Measurements from ENCODE around the gene GFOD1. TPM values are rescaled to one million over a fixed set of nuclear protein-coding genes. Genes with fewer than 3 reads are reported as not detected.

The GFOD1 gene
- total RNA-seq: 10 to 100 TPM; 18.3 to 49.1 (median 29.0) TPM

GRCh38 chr6:13487122-13488014, at the start of gene GFOD1:
TSS of gene GFOD1 (minus strand) at chr6:13487600. CDS start at chr6:13486890, 710 bp downstream.
- peaks cover 0 to 3% of the 10 kb centered on the region in 2 donors for H3K36me3 ChIP-seq
- no peaks in the 10 kb centered on the region for H3K9me3 ChIP-seq
- WGBS, 2 donors (ENCODE audit: low coverage in 1 of 2): no CpG with 5 or more reads among the region's 109 CpGs
- H3K27me3 ChIP-seq: no peaks in the 10 kb centered on the region
- TF ChIP-seq EP300 (IDR thresholded peaks at IDR 0.05) (no peak), POLR2A (IDR thresholded peaks at IDR 0.05) (peak; percentile 74 to 78), POLR2AphosphoS5 (IDR thresholded peaks at IDR 0.05) (peak; percentile 75), CTCF (IDR thresholded peaks at IDR 0.05) (peak in 2 of 4 experiments; percentile 34 to 61)
- H3K27ac ChIP-seq: peak within 1 kb of the TSS; percentile 60 to 94 (median 93)
- H3K4me3 ChIP-seq: peak within 1 kb of the TSS; percentile 66 to 94
- peaks cover 0 to 50% (median 0%) of the 10 kb centered on the region in 3 donors for H3K4me1 ChIP-seq
- ATAC-seq: peak; percentile 94

- no peak overlapping the region for H3K27ac ChIP-seq
- ATAC-seq: no peak
- no peaks in the 10 kb centered on the region for H3K36me3 ChIP-seq
- no peaks in the 10 kb centered on the region for H3K4me1 ChIP-seq
- no peak for TF ChIP-seq EP300 (IDR thresholded peaks at IDR 0.05)
- H3K4me3 ChIP-seq: no peak overlapping the region
- no peaks in the 10 kb centered on the region for H3K9me3 ChIP-seq
- H3K27me3 ChIP-seq: no peaks in the 10 kb centered on the region
- 68 to 92% methylated on average over 3 to 4 of the region's 4 CpGs for WGBS, 2 donors (ENCODE audit: low coverage in 1 of 2)
These were observed 49.6 kb upstream of the GFOD1 start for GRCh38 chr6:13536796-13537526.

- Histone ChIP-seq H3K27me3 (no peaks in the 10 kb centered on the region), H3K27ac (no peak overlapping the region), H3K4me1 (no peaks in the 10 kb centered on the region), H3K4me3 (no peak overlapping the region), H3K36me3 (no peaks in the 10 kb centered on the region), H3K9me3 (no peaks in the 10 kb centered on the region)
- ATAC-seq: no peak
- TF ChIP-seq POLR2AphosphoS5 (IDR thresholded peaks at IDR 0.05): no peak
- no peak for TF ChIP-seq EP300 (IDR thresholded peaks at IDR 0.05)
- TF ChIP-seq CTCF (IDR thresholded peaks at IDR 0.05): no peak
- no peak for TF ChIP-seq POLR2A (IDR thresholded peaks at IDR 0.05)
- 70 to 80% methylated on average over 1 to 2 of the region's 3 CpGs for WGBS, 2 donors (ENCODE audit: low coverage in 1 of 2)
These were observed 47.9 kb upstream of the GFOD1 start for GRCh38 chr6:13535306-13535705.

- Histone ChIP-seq H3K4me3 (no peak overlapping the region), H3K36me3 (no peaks in the 10 kb centered on the region), H3K27ac (no peak overlapping the region), H3K27me3 (no peaks in the 10 kb centered on the region), H3K4me1 (no peaks in the 10 kb centered on the region), H3K9me3 (no peaks in the 10 kb centered on the region)
- no peak for TF ChIP-seq POLR2A (IDR thresholded peaks at IDR 0.05)
- TF ChIP-seq CTCF (IDR thresholded peaks at IDR 0.05): no peak
- TF ChIP-seq EP300 (IDR thresholded peaks at IDR 0.05): no peak
- no peak for TF ChIP-seq POLR2AphosphoS5 (IDR thresholded peaks at IDR 0.05)
- 49% methylated on average over 3 of the region's 3 CpGs; no CpG with 5 or more reads in 1 of the 2 donors for whole genome bisulfite sequencing, 2 donors (ENCODE audit: low coverage in 1 of 2)
- ATAC-seq: no peak
These were observed 47.1 kb upstream of the GFOD1 start for GRCh38 chr6:13534536-13534935.

GRCh38 chr6:13531956-13532355, 44.6 kb upstream of the GFOD1 start:
- H3K27me3 ChIP-seq: no peaks in the 10 kb centered on the region
- H3K4me3 ChIP-seq: no peak overlapping the region
- WGBS, 2 donors (ENCODE audit: low coverage in 1 of 2): 60 to 61% methylated on average over 3 to 4 of the region's 4 CpGs
- TF ChIP-seq POLR2A (IDR thresholded peaks at IDR 0.05) (no peak), CTCF (IDR thresholded peaks at IDR 0.05) (no peak), POLR2AphosphoS5 (IDR thresholded peaks at IDR 0.05) (no peak), EP300 (IDR thresholded peaks at IDR 0.05) (no peak)
- no peak for ATAC-seq
- H3K36me3 ChIP-seq: no peaks in the 10 kb centered on the region
- no peak overlapping the region for H3K27ac ChIP-seq
- H3K9me3 ChIP-seq: no peaks in the 10 kb centered on the region
- H3K4me1 ChIP-seq: no peaks in the 10 kb centered on the region

Measured in gastroesophageal sphincter (tissue), 4 donors.